ENCODE data around the gene FIBP.

FIBP gene

DNA sequence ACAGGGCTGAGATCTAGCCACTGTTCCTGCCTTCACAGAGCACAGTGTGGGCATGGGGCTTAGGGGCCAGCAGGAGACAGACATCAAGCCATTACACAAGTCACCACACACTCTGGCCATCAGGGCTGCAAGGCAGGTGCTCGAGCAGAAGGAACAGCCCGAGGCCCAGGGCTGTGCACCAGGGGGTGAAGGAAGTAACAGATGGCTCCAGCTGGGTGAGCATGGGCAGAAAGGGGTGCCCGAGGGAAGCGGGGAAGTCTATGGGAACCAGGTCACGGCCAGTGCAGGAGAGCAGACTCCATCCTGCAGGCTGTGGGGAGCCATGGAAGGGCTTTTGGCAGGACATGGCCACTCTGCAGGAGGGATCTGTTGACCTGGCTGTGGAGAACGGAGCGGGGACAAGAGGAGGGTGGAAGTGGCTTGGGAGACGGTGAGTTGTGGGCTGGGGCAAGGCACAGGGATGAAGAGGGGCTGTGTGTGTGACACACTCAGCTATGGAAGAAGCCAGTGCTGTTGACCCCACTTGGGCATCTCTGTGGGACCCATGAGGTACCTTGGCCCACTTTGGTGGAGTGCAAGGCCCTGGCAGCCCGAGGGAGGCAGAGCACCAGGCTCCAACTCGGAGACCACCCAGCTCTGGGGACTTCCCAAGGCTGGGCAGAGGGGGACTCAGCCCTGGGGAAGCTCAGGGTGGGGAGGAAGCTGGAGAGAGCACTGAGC is 27.0 kb upstream of the FIBP start:
- DNase-seq, result no peak

DNA sequence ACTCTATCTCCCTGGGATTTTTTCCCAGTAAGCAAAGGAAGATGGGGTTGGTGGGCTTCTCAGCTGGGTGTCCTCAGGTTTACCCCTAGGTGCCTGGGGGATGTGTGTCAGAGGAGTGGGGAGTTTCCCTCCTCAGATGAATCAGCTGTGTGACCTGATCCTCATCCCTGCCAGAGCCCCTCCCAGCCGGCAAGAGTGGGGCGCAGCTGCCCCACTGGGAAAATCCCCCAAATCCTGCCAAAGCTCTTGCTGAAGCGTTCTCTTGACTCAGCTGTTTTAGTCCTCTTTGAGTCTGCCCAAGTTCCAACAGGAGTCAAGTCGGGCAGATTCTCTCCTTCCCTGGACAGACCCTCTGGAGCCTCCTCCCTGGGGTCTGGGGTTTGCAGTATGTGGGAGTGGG is 24.6 kb upstream of the FIBP start:
- no peak for DNase-seq

DNA sequence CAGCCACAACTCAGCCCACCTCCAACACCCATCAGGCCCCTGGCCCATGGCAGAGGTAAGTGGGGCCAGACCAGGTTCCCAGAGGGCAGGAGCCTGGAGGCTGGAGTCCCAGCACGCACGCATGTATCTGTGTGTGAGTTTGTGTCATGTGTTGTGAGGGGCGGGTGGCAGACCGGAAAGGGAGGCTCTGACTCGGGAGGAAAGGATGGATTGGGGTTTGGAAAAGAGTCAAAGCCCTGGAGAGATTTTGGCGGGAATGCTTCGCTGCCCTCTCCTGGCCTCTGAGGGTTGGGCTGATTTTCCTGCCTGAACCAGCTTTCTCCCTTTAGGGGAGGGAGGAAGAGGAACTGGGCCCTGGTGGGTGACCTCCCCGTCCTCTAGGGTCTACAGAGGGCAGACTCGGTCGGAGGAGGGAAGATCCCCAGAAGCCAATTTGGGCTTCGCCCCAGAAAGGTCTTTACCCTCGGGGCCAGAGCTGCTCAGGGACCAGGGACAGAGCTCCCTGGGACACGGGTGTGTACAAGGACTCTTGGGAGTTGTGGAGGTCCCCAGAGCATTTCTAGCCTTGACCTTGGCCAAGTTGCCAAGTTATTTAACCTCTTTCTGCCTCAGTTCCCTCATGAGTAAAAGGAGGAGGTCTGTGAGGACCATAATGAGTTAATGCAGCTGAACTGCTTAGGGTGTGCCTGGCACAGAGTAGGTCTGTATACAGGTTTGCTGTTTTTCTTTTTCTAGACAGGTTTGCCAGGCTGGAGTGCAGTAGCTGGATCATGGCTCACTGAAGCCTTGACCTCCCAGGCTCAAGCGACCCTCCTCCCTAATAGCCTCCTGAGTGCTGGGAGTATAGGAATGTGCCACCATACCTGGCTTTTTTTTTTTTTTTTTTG is 23.7 kb upstream of the FIBP start:
- DNase-seq, result peak in 1 of 56 donors; percentile 6

DNA sequence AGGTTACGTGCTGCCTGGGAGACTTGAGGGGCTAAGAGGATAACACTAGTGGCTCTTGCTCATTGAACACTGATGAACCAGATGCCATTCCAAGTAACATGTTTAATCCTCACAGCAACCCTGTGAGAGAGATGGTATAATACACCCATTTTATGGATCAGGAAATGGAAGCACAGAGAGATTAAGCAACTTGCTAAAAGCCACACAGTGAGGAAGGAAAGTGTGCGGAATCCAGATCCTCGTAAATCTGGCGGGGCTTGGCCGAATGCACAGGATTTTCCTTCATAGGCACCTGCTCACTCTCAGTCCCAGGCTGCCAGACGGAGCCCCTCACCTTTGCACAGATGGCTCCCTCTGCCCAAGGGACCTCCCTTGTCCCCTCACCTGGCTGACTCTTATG is 19.6 kb upstream of the FIBP start:
- no peak for DNase-seq

DNA sequence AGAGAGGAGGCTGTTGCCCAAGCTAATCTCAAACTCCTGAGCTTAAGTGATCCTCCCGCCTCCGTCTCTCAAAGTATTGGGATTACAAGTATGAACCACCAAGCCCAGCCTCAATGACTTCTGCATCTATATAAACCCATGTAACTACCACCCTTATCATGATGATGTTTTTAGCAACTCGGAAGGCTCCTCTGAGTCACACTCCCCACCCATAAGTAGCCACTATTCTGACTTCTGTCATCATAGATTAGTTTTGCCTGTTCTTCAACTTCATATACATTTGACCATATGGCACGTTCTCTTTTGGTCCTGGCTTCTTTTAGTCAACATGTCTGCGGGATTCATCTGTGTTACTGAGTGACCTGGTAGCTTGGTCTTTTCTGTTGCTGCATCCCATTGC is 18.3 kb upstream of the FIBP start:
- no peak for DNase-seq

- DNase-seq, result no peak
Measured at GRCh38 chr11:65903715-65904114, 15.4 kb upstream of the FIBP start.

- no peak for DNase-seq
Measured at GRCh38 chr11:65903068-65903481, 14.8 kb upstream of the FIBP start.

DNA sequence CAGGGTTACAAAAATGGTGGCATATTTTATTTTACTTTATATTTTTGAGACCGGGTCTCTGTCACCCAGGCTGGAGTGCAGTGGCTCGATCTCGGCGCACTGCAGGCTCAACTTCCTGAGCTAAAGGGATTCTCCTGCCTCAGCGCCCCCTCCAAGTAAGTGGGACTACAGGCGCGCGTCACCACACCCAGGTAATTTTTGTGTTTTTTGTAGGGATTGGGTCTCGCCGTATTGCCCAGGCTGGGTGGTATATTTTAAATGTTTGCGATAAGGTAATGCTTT is 12.6 kb upstream of the FIBP start:
- DNase-seq, result no peak

DNA sequence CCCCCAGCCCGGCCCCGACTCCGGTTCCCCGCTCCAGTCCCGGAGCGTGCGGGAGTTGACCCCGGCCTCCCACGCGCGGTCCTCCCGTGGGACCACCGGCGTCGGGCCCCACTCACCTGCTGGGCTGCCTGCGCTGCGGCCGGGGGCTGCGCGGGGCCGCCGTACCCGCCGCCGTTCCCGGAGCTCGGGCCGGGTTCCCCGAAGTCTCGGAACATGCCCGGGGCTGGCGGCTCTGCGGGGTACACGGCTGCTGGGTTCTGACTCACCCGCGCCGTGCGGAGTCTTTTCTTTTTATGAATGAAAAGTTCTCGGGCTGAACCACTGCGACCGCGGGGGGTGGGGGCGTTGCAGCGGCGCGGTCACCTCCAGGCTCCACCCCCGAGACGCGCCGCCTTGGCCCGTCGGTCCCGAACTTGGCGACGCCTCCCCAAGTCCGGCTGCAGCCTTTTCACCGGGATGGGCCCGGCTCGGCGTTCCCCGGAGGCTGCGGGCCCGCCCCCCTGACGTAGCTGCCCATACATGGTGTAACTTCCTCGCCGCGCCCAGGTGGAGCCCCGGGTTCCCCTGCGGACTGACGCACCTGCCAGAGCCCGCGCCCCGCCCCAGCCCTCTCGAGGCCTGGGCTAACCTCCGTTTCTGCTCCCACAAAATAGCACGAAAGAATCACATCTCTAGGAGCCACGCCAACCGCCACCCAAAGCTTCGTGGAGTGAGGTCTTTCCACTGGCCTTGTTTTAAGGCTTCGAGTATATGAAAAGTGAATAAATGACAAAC is 12.0 kb upstream of the FIBP start, which contains the start of gene FOSL1:
Gene FOSL1, minus strand, starts transcription at position 264 of the 774 bp plus-strand sequence. Its CDS starts 49 bp downstream, at position 215.
- peak in 45 of 56 donors; percentile 15 to 95 (median 50) for DNase-seq

DNA sequence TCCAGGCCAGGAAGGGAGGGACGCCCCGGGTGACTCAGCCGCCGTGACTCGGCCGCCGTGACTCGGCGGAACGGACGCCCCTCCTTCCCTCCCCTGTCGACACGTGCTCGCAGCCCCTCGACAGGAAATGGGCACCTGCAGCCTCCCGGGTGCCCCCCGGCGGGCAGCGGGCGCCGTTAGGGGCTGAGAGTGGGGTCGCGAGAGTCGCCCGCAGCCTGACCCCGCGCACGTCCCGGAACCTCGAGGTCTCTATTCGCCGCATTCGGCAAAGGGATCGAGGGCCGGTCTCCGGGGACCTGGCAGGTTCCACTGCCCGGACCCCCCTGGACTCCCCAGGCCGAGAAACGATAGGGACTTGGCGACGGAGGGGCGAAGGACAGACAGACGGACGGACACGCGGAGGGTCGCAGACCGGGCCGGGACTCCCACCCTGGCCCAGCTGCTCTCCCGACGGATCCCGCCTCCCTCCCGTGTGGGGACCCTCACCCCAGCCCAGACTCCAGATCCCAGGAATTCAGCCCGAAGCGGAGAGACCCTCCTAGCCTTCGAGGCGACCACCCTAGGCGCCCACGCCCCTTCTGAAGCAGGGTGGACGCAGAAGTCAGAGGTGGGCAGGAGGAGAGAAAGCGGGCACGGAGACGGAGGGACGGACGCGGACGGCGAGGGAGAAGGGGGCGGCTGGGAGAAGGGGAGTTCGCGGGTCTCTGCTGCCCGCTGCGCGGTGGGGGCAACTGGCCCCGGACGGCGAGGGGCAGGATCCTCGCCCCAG is 11.3 kb upstream of the FIBP start:
- peak in 1 of 56 donors; percentile 44 for DNase-seq

- no peak for DNase-seq
Measured at GRCh38 chr11:65898656-65899355, 10.5 kb upstream of the FIBP start.

DNA sequence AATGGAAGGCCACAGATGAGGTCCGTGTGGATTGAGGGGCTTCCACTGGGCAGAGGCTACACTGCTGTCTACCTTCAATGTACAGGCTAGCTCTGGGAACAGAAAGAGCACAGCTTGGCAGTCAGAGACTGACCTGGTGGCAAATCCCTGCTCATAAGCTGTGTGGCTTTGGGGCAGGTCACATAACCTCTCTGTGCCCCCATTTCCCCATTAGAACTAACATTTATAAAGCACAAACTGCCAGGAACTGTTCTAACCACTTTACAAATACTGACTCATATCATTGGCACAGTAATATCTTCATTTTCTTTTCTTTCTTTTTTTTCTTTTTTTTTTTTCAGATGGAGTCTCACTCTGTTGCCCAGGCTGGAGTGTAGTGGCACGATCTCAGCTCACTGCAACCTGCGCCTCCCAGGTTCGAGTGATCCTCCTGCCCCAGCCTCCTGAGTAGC is 8.8 kb upstream of the FIBP start:
- no peak for DNase-seq

GRCh38 chr11:65896034-65896999 is 8.0 kb upstream of the FIBP start:
- DNase-seq, result no peak

- no peak for DNase-seq
Measured at GRCh38 chr11:65895482-65895981, 7.3 kb upstream of the FIBP start.

DNA sequence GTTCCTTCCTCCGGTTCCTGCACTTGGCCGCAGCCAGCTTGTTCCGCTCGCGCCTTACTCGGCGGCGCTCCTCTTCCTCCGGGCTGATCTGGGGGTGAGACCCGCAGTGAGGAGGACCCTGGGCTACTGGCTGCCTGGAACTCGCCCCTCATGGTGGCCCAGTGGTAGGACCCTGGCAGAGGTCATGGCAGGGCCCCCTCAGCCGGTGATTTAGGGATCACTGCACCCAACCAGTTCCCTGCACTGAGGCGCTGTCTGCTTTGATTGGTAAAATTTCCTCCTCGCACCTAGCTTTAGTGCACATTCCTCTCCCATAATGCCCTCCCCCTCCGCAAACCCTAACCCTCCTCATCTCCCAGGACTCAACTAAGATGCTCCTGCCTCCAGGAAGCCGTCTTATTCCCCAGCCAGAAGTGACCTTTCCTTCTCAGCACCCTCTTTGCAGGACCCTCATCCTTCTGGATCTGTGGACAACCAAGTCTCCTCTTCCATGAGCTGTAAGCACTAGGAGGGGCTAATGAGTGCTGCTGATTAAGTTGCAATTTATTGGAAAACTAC is 5.8 kb upstream of the FIBP start:
- DNase-seq, result peak in 5 of 56 donors; percentile 12 to 26 (median 16)

- peak in 3 of 56 donors; percentile 11 to 25 (median 23) for DNase-seq
Measured at GRCh38 chr11:65892661-65893317, 4.5 kb upstream of the FIBP start.

- DNase-seq, result peak in 2 of 56 donors; percentile 6 to 41
Measured at GRCh38 chr11:65892137-65892540, 3.9 kb upstream of the FIBP start.

Data from nucleus accumbens (tissue), 56 donors.